AG09309 (cell line): ENCODE data around the gene POLR3B.

Experiments
- DNase-seq: peaks from one replicate; pipeline ENCODE4 v3.0.0-alpha.2; 2010; ENCODE audit warnings: low read depth
- H3K4me3 ChIP-seq: 2 replicates; pipeline ENCODE4 v1.5.1; 2011; ENCODE audit warnings: mild to moderate bottlenecking, low read depth, low read length, moderate library complexity; ENCODE audit not compliant: control insufficient read depth
- TF ChIP-seq, protein P1 (sequence below): IDR thresholded peaks from 2 replicates; pipeline ENCODE4 v1.5.1; 2011; ENCODE audit warnings: mild to moderate bottlenecking, low read depth, low read length, inconsistent platforms; ENCODE audit not compliant: insufficient read depth, control insufficient read depth; ENCODE audit errors: missing control alignments

POLR3B gene

DNA sequence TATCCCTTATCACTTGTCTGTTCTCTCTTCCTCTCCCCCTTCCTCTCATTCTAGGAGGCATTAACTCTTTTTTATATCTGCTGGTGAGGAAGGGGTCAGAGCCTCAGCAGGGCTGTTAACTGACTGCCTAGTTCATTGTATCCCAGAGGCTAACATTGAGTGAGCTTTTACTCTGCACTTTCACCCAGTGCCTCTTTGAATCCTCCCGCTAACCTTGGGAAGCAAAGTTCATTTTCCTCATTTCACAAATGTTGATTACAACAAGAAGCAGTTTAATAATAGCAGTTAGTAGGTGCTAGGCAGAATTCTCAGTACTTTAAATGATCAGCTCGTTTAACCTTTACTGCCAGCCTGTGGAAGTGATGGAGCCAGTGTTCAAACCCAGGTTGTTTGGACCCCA, 75.5 kb downstream of the POLR3B start:
- TF ChIP-seq, protein P1, sequence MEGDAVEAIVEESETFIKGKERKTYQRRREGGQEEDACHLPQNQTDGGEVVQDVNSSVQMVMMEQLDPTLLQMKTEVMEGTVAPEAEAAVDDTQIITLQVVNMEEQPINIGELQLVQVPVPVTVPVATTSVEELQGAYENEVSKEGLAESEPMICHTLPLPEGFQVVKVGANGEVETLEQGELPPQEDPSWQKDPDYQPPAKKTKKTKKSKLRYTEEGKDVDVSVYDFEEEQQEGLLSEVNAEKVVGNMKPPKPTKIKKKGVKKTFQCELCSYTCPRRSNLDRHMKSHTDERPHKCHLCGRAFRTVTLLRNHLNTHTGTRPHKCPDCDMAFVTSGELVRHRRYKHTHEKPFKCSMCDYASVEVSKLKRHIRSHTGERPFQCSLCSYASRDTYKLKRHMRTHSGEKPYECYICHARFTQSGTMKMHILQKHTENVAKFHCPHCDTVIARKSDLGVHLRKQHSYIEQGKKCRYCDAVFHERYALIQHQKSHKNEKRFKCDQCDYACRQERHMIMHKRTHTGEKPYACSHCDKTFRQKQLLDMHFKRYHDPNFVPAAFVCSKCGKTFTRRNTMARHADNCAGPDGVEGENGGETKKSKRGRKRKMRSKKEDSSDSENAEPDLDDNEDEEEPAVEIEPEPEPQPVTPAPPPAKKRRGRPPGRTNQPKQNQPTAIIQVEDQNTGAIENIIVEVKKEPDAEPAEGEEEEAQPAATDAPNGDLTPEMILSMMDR, result no peak
- no peak overlapping the region for H3K4me3 ChIP-seq

DNA sequence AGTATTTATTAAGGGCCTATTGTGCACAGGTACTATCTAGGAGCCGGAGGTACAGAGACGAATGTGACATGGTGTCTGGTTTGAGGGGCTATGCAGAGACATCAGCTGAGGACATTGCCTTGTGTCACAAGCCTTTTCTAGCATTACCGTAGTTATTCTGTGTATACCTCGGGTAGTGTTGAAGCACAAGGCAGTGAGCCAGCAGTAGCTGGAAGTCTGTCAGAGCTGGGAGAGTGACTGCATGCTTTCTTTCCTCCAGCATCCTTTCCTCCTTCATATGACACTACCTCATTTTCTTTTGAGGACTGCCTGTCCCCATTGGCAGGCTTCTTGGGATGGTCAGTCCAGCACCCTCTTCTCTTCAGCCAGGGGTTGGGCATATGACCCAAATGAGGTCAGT, 77.0 kb downstream of the POLR3B start:
- H3K4me3 ChIP-seq, result no peak overlapping the region
- no peak for DNase-seq
- TF ChIP-seq, protein P1, result no peak

More for the DNA sequence above, 75.5 kb downstream of the POLR3B start:
- DNase-seq, result no peak

DNA sequence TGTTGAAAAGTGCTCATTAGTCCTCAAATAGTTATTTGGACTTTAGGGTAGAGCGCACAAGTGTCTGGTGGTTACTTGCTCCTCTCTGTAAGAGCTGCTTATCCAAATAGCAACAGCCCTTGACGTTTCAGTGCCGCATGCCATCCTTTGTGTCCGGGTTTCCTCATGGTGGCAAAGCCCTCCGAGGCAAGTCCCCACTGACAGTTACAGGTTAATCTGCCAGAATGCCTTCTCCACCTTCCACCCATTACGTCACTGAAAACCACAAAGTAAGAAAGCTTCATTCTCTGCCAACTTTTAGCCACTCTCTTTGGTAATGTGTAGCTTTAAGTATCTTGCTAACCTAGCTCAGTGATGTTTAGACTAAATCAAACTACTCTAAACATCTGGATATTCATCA, 78.6 kb downstream of the POLR3B start:
- no peak overlapping the region for H3K4me3 ChIP-seq
- TF ChIP-seq, protein P1, result no peak
- no peak for DNase-seq

DNA sequence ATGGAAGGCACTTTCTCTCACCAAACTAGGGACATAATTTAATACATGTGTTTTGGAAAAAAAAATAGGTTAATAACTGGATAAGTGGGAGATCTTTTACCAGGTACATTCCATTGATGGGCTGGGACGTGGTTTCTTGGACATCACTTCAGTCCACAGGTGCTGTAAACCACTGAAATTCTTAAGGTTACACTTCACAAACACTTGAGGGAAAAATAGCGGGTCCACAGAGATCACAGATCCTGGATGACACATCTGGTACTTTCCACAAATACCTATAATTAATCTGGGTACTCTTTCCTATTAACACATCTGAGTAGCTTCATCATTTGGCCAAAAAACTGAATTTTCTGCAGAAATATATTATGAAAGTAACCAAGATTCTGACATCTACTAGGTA, 85.0 kb downstream of the POLR3B start:
- H3K4me3 ChIP-seq, result no peak overlapping the region

DNA sequence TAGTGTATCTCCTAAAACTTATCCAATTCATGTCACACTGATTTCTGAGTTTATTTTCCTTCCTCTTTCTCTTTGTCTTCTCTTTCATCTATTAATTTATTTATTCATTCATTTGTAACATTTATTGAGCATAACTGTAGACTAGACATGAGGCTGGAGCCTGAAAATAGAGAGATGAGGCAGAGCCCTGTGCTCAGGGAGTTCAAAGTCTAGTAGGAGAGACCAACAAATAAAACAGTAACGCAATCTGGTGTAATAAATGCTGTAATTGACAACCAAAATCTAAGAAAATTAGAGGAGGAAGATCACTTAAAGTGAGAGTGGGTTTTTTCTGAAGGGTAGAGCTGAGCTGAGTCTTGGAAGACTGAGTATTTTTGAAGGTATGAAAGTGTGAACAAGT, 87.5 kb downstream of the POLR3B start:
- H3K4me3 ChIP-seq, result no peak overlapping the region
- no peak for DNase-seq
- TF ChIP-seq, protein P1, result no peak

More for the DNA sequence above, 85.0 kb downstream of the POLR3B start:
- TF ChIP-seq, protein P1, result no peak
- DNase-seq, result no peak

DNA sequence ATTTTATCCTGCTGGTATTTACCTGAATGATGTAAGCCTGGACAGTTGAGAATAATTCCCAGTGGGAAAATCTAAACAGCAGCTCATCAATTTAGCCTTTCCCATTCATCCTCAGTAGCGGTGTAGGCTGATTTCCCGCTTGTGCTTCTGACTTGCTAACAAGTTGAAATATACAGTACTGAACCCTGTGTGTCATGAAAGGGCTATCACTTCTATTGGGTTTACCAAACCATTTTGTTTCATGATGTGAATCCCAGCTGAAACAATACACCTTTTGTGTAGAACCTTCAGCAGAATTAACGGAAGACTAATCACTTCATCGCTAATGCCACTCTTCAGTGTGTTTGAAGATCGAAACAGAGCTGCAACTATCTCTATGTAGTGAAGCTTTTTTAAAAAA, 88.4 kb downstream of the POLR3B start:
- TF ChIP-seq, protein P1, result no peak
- no peak overlapping the region for H3K4me3 ChIP-seq
- DNase-seq, result no peak
